ENCODE data around the gene DDX56.

DDX56 gene

GRCh38 chr7:44573464-44574286 is at the start of gene DDX56:
Gene DDX56 (minus strand): TSS chr7:44573908. CDS start chr7:44573895, 13 bp downstream.
- H3K27ac ChIP-seq = peak within 1 kb of the TSS; percentile 91
- TF ChIP-seq CTCF (conservative IDR thresholded peaks at IDR 0.05) (no peak), ZFX (IDR thresholded peaks at IDR 0.05) (peak; percentile 75; the same call in 1 of the 2 replicates)

- TF ChIP-seq ZFX (IDR thresholded peaks at IDR 0.05) (no peak), CTCF (conservative IDR thresholded peaks at IDR 0.05) (no peak)
- peak overlapping the region; percentile 73 for H3K27ac ChIP-seq
Observed at GRCh38 chr7:44622342-44623151, 48.8 kb upstream of the DDX56 start.

GRCh38 chr7:44621750-44622103 is 48.0 kb upstream of the DDX56 start:
- no peak for TF ChIP-seq CTCF (conservative IDR thresholded peaks at IDR 0.05)
- TF ChIP-seq ZFX (IDR thresholded peaks at IDR 0.05) = no peak
- peak overlapping the region; percentile 48 for H3K27ac ChIP-seq

GRCh38 chr7:44621034-44621749 is 47.5 kb upstream of the DDX56 start:
- peak overlapping the region; percentile 48 for H3K27ac ChIP-seq
- TF ChIP-seq ZFX (IDR thresholded peaks at IDR 0.05) (no peak), CTCF (conservative IDR thresholded peaks at IDR 0.05) (no peak)

GRCh38 chr7:44618753-44619152 is 45.0 kb upstream of the DDX56 start:
- H3K27ac ChIP-seq = peak overlapping the region; percentile 55; the same call in 1 of the 2 replicates
- TF ChIP-seq CTCF (conservative IDR thresholded peaks at IDR 0.05) (no peak), ZFX (IDR thresholded peaks at IDR 0.05) (no peak)

GRCh38 chr7:44618045-44618444 is 44.3 kb upstream of the DDX56 start:
- no peak overlapping the region for H3K27ac ChIP-seq
- TF ChIP-seq CTCF (conservative IDR thresholded peaks at IDR 0.05) (no peak), ZFX (IDR thresholded peaks at IDR 0.05) (no peak)

All from C4-2B (cell line).